ENCODE results near the gene POP4. TPM values are rescaled to one million over a fixed set of nuclear protein-coding genes. Genes with fewer than 3 reads are reported as not detected.
"Not testable (repeated sequence)": the region's sequence is repeated elsewhere in the genome, so short reads cannot be mapped to it uniquely, and the experiment has no call there.

The POP4 gene
- total RNA-seq, 1 donor from 2014 or later, result 46.2 TPM

GRCh38 chr19:29623726-29624488 is 17.8 kb downstream of the POP4 start:
- Mint-ChIP-seq H3K27ac (no peak overlapping the region), H3K36me3 (no peaks in the 10 kb centered on the region), H3K4me1 (no peaks in the 10 kb centered on the region), H3K4me3 (no peak overlapping the region), H3K9me3 (no peaks in the 10 kb centered on the region), H3K27me3 (ENCODE audit: low read depth) (peaks cover 16% of the 10 kb centered on the region)
- no peak for TF ChIP-seq CTCF (IDR thresholded peaks at IDR 0.05; ENCODE audit: unreplicated experiment)
- no peak for DNase-seq (ENCODE audit: low spot score in 2 of 2, unreplicated experiment in 2 of 2)

GRCh38 chr19:29624489-29625185 is 18.6 kb downstream of the POP4 start:
- Mint-ChIP-seq H3K27ac (no peak overlapping the region), H3K27me3 (ENCODE audit: low read depth) (peaks cover 16% of the 10 kb centered on the region), H3K36me3 (no peaks in the 10 kb centered on the region), H3K4me3 (no peak overlapping the region), H3K9me3 (no peaks in the 10 kb centered on the region), H3K4me1 (no peaks in the 10 kb centered on the region)
- DNase-seq (ENCODE audit: low spot score in 2 of 2, unreplicated experiment in 2 of 2), result no peak
- TF ChIP-seq CTCF (IDR thresholded peaks at IDR 0.05; ENCODE audit: unreplicated experiment), result no peak

GRCh38 chr19:29625186-29625651 is 19.1 kb downstream of the POP4 start:
- Mint-ChIP-seq H3K27ac (no peak overlapping the region), H3K27me3 (ENCODE audit: low read depth) (peaks cover 13% of the 10 kb centered on the region), H3K4me1 (no peaks in the 10 kb centered on the region), H3K4me3 (no peak overlapping the region), H3K36me3 (no peaks in the 10 kb centered on the region), H3K9me3 (no peaks in the 10 kb centered on the region)
- no peak for DNase-seq (ENCODE audit: low spot score in 2 of 2, unreplicated experiment in 2 of 2)
- no peak for TF ChIP-seq CTCF (IDR thresholded peaks at IDR 0.05; ENCODE audit: unreplicated experiment)

- TF ChIP-seq CTCF (IDR thresholded peaks at IDR 0.05; ENCODE audit: unreplicated experiment), result no peak
- Mint-ChIP-seq H3K27me3 (ENCODE audit: low read depth) (peaks cover 5% of the 10 kb centered on the region), H3K36me3 (no peaks in the 10 kb centered on the region), H3K4me3 (no peak overlapping the region), H3K4me1 (no peaks in the 10 kb centered on the region), H3K27ac (no peak overlapping the region), H3K9me3 (no peaks in the 10 kb centered on the region)
- no peak for DNase-seq (ENCODE audit: low spot score in 2 of 2, unreplicated experiment in 2 of 2)
Observed at GRCh38 chr19:29626386-29626785, 20.3 kb downstream of the POP4 start.

- H3K27ac Mint-ChIP-seq; H3K27me3 Mint-ChIP-seq (ENCODE audit: low read depth); H3K9me3 Mint-ChIP-seq; H3K4me3 Mint-ChIP-seq; H3K4me1 Mint-ChIP-seq; DNase-seq (ENCODE audit: low spot score in 2 of 2, unreplicated experiment in 2 of 2); H3K36me3 Mint-ChIP-seq: not testable (repeated sequence)
Observed at GRCh38 chr19:29626832-29627231, 20.7 kb downstream of the POP4 start.

- Mint-ChIP-seq H3K36me3 (no peaks in the 10 kb centered on the region), H3K9me3 (no peaks in the 10 kb centered on the region), H3K27me3 (ENCODE audit: low read depth) (no peaks in the 10 kb centered on the region), H3K27ac (no peak overlapping the region), H3K4me3 (no peak overlapping the region), H3K4me1 (no peaks in the 10 kb centered on the region)
- no peak for DNase-seq (ENCODE audit: low spot score in 2 of 2, unreplicated experiment in 2 of 2)
- no peak for TF ChIP-seq CTCF (IDR thresholded peaks at IDR 0.05; ENCODE audit: unreplicated experiment)
Observed at GRCh38 chr19:29628661-29629385, 22.7 kb downstream of the POP4 start.
